GM12878 (cell line): ENCODE measurements around the gene PPRC1. TPM values are rescaled to one million over a fixed set of nuclear protein-coding genes. Genes with fewer than 3 reads are reported as not detected.

Experiments used
- ATAC-seq: fragments of 200-7000 bp; cut with Tn5 transposase; 3 replicates; pipeline ENCODE4 v1.9.1; 2020; ENCODE audit warnings: mild to moderate bottlenecking, moderate library complexity
- BruUV-seq: library from RNA; stranded (reverse); fragments of 400-500 nt; replicated peaks from 2 replicates; lab custom pipeline; 2021; lab: Mats Ljungman, UMichigan
- CTCF ChIA-PET: fragments of 300-600 bp; sonication (Branson Sonifier 250); formaldehyde crosslinking; extraction: SDS; loops from one replicate; lab custom pipeline; 2021; ENCODE audit warnings: inconsistent platforms; lab: Yijun Ruan, JAX
- POLR2A ChIA-PET: fragments of 350-600 bp; formaldehyde crosslinking; extraction: SDS; loops from one replicate; lab custom pipeline; 2021; ENCODE audit warnings: inconsistent platforms; lab: Charles Lee
- RAD21 ChIA-PET: fragments of 300-600 bp; sonication (Branson Sonifier 250); formaldehyde crosslinking; loops from one replicate; lab custom pipeline; 2023; ENCODE audit warnings: antibody characterized with exemption; ENCODE audit not compliant: unreplicated experiment; lab: Charles Lee
- SMC1A ChIA-PET: fragments of 300-600 bp; sonication (Branson Sonifier 250); formaldehyde crosslinking; loops from one replicate; lab custom pipeline; 2023; ENCODE audit not compliant: unreplicated experiment, uncharacterized antibody; lab: Charles Lee
- DNase-seq: peaks from one replicate; pipeline ENCODE4 v3.0.0-alpha.2; 2011; ENCODE audit warnings: low read depth, low spot score
- FAIRE-seq: peaks from 3 replicates; lab custom pipeline; 2011; peaks lifted over from hg19 to GRCh38; lab: Jason Lieb, UNC
- H2AFZ ChIP-seq: 2 replicates; pipeline ENCODE4 v1.6.0; 2011; ENCODE audit warnings: low read depth, low read length, control low read depth; ENCODE audit not compliant: control insufficient read depth
- H3K27ac ChIP-seq: 2 replicates; pipeline ENCODE4 v1.5.1; 2011; ENCODE audit warnings: control low read depth; ENCODE audit not compliant: control insufficient read depth, insufficient read depth
- H3K27me3 ChIP-seq, 2 experiments: replicated peaks in 1 of 2; 2 replicates each; pipeline versions ENCODE4 v1.6.0 to v1.6.1; 2011; ENCODE audit warnings: low read length in 1 of 2; ENCODE audit not compliant: control insufficient read depth in 2 of 2, insufficient read depth in 2 of 2
- H3K36me3 ChIP-seq, 2 experiments: 2 replicates each; pipeline ENCODE4 v1.5.1; 2011; ENCODE audit warnings: low read length in 1 of 2; ENCODE audit not compliant: control insufficient read depth in 2 of 2, insufficient read depth in 2 of 2
- H3K4me1 ChIP-seq: 2 replicates; pipeline ENCODE4 v1.6.1; 2011; ENCODE audit warnings: mild to moderate bottlenecking, low read length, moderate library complexity, mixed read lengths; ENCODE audit not compliant: control insufficient read depth, insufficient read depth
- H3K4me2 ChIP-seq: 2 replicates; pipeline ENCODE4 v1.6.0; 2011; ENCODE audit warnings: control low read depth; ENCODE audit not compliant: control insufficient read depth, insufficient read depth
- H3K4me3 ChIP-seq: fragments of 200-600 bp; sonication (generic); 2 replicates; pipeline ENCODE4 v1.5.1; 2016
- H3K79me2 ChIP-seq: 2 replicates; pipeline ENCODE4 v1.6.0; 2011; ENCODE audit warnings: low read length; ENCODE audit not compliant: control insufficient read depth, insufficient read depth
- H3K9ac ChIP-seq: 2 replicates; pipeline ENCODE4 v1.8.0; 2011; ENCODE audit warnings: low read length, control low read depth, mixed read lengths; ENCODE audit not compliant: control insufficient read depth, insufficient read depth
- H3K9me3 ChIP-seq: replicated peaks from 3 replicates; pipeline ENCODE4 v1.5.1; 2011; ENCODE audit warnings: mild to moderate bottlenecking, low read length; ENCODE audit not compliant: control insufficient read depth, insufficient read depth
- H4K20me1 ChIP-seq: 2 replicates; pipeline ENCODE4 v1.6.0; 2011; ENCODE audit not compliant: control insufficient read depth, insufficient read depth
- BCL11A ChIP-seq: IDR thresholded peaks from 2 replicates; pipeline ENCODE4 v1.6.1; 2011; ENCODE audit warnings: low read depth, low read length
- FOS ChIP-seq: IDR thresholded peaks from 3 replicates; pipeline ENCODE4 v1.6.1; 2011; ENCODE audit warnings: borderline replicate concordance; ENCODE audit not compliant: insufficient read length; ENCODE audit errors: extremely low read depth
- FOXM1 ChIP-seq: IDR thresholded peaks from 2 replicates; pipeline ENCODE4 v1.6.1; 2012; ENCODE audit warnings: low read depth, mild to moderate bottlenecking, inconsistent platforms, low read length, moderate library complexity
- IKZF1 ChIP-seq: fragments of 450-650 bp; conservative IDR thresholded peaks from 2 replicates; pipeline ENCODE4 v1.6.1; 2017; ENCODE audit warnings: antibody characterized with exemption, mild to moderate bottlenecking
- POLR2AphosphoS5 ChIP-seq: IDR thresholded peaks from 2 replicates; pipeline ENCODE4 v1.6.1; 2011; ENCODE audit warnings: mild to moderate bottlenecking, low read length, inconsistent platforms
- YBX1 ChIP-seq: fragments of 450-650 bp; IDR thresholded peaks from 2 replicates; pipeline ENCODE4 v1.6.1; 2016; ENCODE audit warnings: antibody characterized with exemption
- ZNF622 ChIP-seq: fragments of 450-650 bp; IDR thresholded peaks from 2 replicates; pipeline ENCODE4 v1.6.1; 2017; ENCODE audit warnings: mild to moderate bottlenecking, inconsistent platforms
- ZZZ3 ChIP-seq: IDR thresholded peaks from 2 replicates; pipeline ENCODE4 v1.6.1; 2011; ENCODE audit warnings: low read depth; ENCODE audit not compliant: control insufficient read depth, insufficient read length
- WGBS: methylation state at CpG from one replicate; pipeline ENCODE4 v1.1.6; 2016; ENCODE audit warnings: low lambda C conversion rate; ENCODE audit not compliant: insufficient replicate concordance, insufficient coverage; ENCODE audit errors: missing lambda C conversion rate; 5-methylcytosine and 5-hydroxymethylcytosine counted together
- in situ Hi-C: fragments of 300-500 bp; cut with MboI; formaldehyde crosslinking; loops from 9 replicates; pipeline ENCODE4 v1.14.3; 2018; ENCODE audit warnings: mixed read lengths
- intact Hi-C: fragments of 100-400 bp; cut with micrococcal nuclease; formaldehyde crosslinking; loops from one replicate; pipeline ENCODE4 v1.14.2; 2022; ENCODE audit not compliant: unreplicated experiment
- polyA plus RNA-seq, 11 experiments: library from polyadenylated mRNA; depleted of rRNA in 4 of 11; unstranded in 6 of 11; stranded (reverse) in 5 of 11; fragments of >200 nt; fragmentation: Nextera tagmentation in 4 of 11; fragmentation: Illumina TruSeq in 1 of 11; extraction: Ambion mirVana in 4 of 11; extraction: Trizol in 1 of 11; gene quantifications; 1 replicate in 1 of 11; 2 replicates in 10 of 11; pipeline versions ENCODE4 v1.2.1 to v1.2.3, GENCODE V29; 2011 to 2016; ENCODE audit warnings: inconsistent platforms in 2 of 11, missing spikeins in 2 of 11, low read depth in 1 of 11
- total RNA-seq, 4 experiments: library from RNA; depleted of rRNA in 3 of 4; stranded (reverse); fragments of >200 nt in 3 of 4; fragmentation: Illumina TruSeq in 1 of 4; extraction: Trizol in 1 of 4; gene quantifications; 2 replicates each; pipeline versions ENCODE4 v1.2.1 to v1.2.3, GENCODE V29; 2013 to 2021

PPRC1 gene
- total and polyA plus RNA-seq, 10 of the 15 experiments (the other 5 are each of a cell fraction or from before 2014, with no cell fraction given) = 13.1 to 69.8 (median 32.4) TPM

GRCh38 chr10:102185272-102185671 is 52.4 kb downstream of the PPRC1 start:
- RAD21 ChIA-PET = no interaction called here
- intact Hi-C loops (no loop called here), in situ Hi-C loops (no loop called here)
- H3K79me2 ChIP-seq = no peaks in the 10 kb centered on the region
- peaks cover 11% of the 10 kb centered on the region for H3K4me1 ChIP-seq
- H3K27ac ChIP-seq = no peak overlapping the region
- no peaks in the 10 kb centered on the region for H3K36me3 ChIP-seq
- no peaks in the 10 kb centered on the region for H4K20me1 ChIP-seq
- 45% methylated on average over 2 of the region's 2 CpGs for whole genome bisulfite sequencing
- no peak for ATAC-seq
- H3K9me3 ChIP-seq = peaks cover 5% of the 10 kb centered on the region; the same call in 1 of the 3 replicates
- POLR2A ChIA-PET = no interaction called here
- no peak overlapping the region for H3K4me2 ChIP-seq
- no peak overlapping the region for H2AFZ ChIP-seq
- no TSS peak for BruUV-seq
- FAIRE-seq = no peak
- CTCF ChIA-PET = interaction anchor here (1.0 to 6.6 kb wide), 2 partner anchors 16 to 47 kb away, joined by 3 to 61 read pairs; no protein-coding TSS in a partner anchor
- SMC1A ChIA-PET = no interaction called here
- no peak overlapping the region for H3K9ac ChIP-seq
- no peak for TF ChIP-seq FOXM1
- no peak for TF ChIP-seq ZZZ3
- no peak for TF ChIP-seq ZNF622
- no peak for TF ChIP-seq FOS
- TF ChIP-seq YBX1 = no peak
- no peak for TF ChIP-seq IKZF1
- TF ChIP-seq POLR2AphosphoS5 = no peak
- TF ChIP-seq BCL11A = no peak
- TF ChIP-seq, all 136 proteins: peak for 0
- H3K27me3 ChIP-seq = no peaks in the 10 kb centered on the region
- no peak for DNase-seq
- no peak overlapping the region for H3K4me3 ChIP-seq
